GM08714 (cell line): ENCODE data around the gene TNFRSF1A.

Source experiments
- H3K4me3 ChIP-seq: fragments of 200-500 bp; sonication (Bioruptor generic); 2 replicates; pipeline ENCODE4 v1.5.1; 2014; ENCODE audit warnings: mild to moderate bottlenecking, low read length, inconsistent platforms
- ZNF274 ChIP-seq: IDR thresholded peaks from 2 replicates; pipeline ENCODE4 v1.6.1; 2012; ENCODE audit warnings: mild to moderate bottlenecking, low read depth, low read length

Gene TNFRSF1A

GRCh38 chr12:6285532-6286306, 56.2 kb downstream of the TNFRSF1A start:
- H3K4me3 ChIP-seq: no peak overlapping the region
- TF ChIP-seq ZNF274: no peak

- TF ChIP-seq ZNF274: no peak
- no peak overlapping the region for H3K4me3 ChIP-seq
Observed at GRCh38 chr12:6285063-6285477, 56.8 kb downstream of the TNFRSF1A start.

- no peak overlapping the region for H3K4me3 ChIP-seq
- no peak for TF ChIP-seq ZNF274
Observed at GRCh38 chr12:6284273-6284672, 57.6 kb downstream of the TNFRSF1A start.

DNA sequence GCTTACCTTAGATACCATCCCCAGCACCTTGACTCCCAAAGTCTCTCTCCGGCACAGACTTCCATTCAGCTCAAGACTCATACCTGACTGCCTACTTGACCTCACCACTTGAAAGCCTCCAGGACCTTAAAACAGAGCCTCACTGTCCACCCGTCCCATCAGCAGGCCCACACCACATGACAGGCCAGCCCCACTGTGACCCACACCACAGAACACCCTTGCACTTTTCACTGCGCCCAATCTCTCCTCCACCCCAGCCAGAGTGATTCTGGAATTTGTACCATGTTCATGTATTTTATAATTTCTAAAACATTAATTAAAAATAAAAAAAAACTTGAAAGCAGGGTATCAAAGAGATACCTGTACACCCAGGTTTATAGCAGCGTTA, 59.4 kb downstream of the TNFRSF1A start:
- no peak for TF ChIP-seq ZNF274
- H3K4me3 ChIP-seq: no peak overlapping the region

DNA sequence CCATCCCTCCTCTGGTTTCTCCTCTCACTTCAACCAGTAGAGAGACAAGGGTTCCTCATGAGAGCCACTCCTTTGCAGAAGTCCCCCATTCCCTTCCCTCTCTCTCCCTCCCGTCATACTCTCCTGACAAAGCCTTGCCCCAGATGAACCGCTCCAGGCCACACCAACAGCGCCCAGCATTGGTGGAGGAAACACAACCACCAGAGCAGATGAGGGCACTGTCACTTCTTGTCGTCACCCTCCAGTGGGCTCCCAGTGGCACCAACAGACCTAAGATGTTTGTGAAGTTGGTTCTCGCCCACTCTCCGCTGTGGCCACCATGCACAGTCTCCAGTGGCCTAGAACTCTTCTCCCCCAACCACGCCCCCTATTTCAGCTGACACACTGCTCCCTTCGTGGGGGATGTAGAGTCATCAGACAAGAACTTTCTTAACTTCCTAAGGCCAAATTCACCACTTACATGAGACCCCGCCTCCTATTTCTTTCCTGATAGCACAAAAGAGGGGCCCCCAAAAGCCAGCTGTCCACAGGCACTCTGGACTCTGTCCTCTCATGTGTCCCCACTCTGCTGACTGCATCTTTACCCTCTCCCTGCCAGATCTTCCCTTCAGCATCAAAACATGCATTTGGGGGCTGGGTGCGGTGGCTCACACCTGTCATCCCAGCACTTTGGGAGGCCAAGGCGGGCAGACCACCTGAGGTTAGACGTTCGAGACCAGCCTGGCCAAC, 60.6 kb downstream of the TNFRSF1A start:
- H3K4me3 ChIP-seq: no peak overlapping the region
- no peak for TF ChIP-seq ZNF274

- no peak for TF ChIP-seq ZNF274
- H3K4me3 ChIP-seq: no peak overlapping the region
Observed at GRCh38 chr12:6280672-6281071, 61.2 kb downstream of the TNFRSF1A start.

GRCh38 chr12:6280053-6280469, 61.8 kb downstream of the TNFRSF1A start:
- no peak for TF ChIP-seq ZNF274

DNA sequence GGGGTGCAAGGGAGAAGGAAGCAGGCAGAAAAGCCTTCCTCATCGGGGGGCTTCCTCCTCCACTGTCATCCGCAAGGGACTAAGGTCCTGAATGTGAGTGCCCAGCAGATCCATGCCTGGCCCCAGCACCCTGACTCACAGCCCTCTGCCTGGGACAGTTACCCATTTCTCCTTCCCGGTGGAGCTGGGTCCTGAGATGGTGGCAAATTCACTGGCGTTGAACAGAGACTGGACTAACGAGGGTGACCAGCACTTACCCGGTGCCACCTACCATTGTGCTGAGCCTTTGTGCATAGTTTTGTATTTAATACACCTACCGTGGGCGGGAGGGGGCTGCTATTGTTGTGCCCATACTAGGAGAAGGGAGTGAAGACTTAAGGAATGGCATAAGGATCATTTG, 62.2 kb downstream of the TNFRSF1A start:
- no peak overlapping the region for H3K4me3 ChIP-seq
- TF ChIP-seq ZNF274: no peak

More at GRCh38 chr12:6280053-6280469, 61.8 kb downstream of the TNFRSF1A start:
- H3K4me3 ChIP-seq: no peak overlapping the region

GRCh38 chr12:6279256-6279628, 62.6 kb downstream of the TNFRSF1A start:
- no peak overlapping the region for H3K4me3 ChIP-seq
- no peak for TF ChIP-seq ZNF274
